T-helper 1 cell (primary cell): ENCODE results near the gene TAX1BP1.
"Not testable (repeated sequence)": the region's sequence is repeated elsewhere in the genome, so short reads cannot be mapped to it uniquely, and the experiment has no call there.

ENCODE experiments used
- DNase-seq, 5 donors: peaks; one replicate each; pipeline ENCODE4 v3.0.0-alpha.2; 2012 to 2020

TAX1BP1 gene

DNA sequence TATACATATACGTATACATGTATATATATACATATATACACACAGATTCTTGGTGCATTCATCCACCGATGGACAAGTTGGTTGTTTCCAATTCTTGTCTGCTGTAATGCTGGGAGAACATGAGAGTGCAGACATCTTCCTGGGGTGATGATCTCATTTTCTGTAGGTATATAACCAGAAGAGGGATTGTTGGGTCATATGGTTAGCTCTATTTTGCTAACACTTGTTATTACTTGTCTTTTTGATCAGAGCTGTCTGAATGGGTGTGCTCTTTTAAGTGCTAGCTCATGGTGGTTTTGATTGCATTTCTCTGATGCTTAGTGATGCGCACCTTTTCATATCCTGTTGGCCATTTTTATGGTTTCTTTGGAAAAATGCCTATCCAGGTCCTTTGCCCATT, 106.4 kb downstream of the TAX1BP1 start:
- DNase-seq: no peak

DNA sequence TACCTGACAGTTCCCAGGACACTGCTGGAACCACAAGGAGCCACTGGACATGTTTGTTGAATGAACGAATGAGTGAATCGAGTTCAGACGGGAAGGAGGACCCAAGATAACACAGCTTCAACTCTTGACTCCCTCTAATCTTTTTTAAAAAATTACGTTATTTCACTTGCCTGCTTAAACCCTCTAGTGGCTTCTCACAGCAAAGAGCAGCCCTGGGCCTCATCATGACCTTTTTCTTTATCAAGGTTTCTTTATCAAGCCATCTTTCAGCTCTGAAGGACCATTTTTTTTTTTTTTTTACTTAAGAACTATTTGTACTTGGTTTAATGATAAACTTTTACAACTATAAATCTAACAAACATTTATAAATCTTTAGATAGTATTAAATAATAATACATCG, 110.6 kb downstream of the TAX1BP1 start:
- DNase-seq: no peak

DNA sequence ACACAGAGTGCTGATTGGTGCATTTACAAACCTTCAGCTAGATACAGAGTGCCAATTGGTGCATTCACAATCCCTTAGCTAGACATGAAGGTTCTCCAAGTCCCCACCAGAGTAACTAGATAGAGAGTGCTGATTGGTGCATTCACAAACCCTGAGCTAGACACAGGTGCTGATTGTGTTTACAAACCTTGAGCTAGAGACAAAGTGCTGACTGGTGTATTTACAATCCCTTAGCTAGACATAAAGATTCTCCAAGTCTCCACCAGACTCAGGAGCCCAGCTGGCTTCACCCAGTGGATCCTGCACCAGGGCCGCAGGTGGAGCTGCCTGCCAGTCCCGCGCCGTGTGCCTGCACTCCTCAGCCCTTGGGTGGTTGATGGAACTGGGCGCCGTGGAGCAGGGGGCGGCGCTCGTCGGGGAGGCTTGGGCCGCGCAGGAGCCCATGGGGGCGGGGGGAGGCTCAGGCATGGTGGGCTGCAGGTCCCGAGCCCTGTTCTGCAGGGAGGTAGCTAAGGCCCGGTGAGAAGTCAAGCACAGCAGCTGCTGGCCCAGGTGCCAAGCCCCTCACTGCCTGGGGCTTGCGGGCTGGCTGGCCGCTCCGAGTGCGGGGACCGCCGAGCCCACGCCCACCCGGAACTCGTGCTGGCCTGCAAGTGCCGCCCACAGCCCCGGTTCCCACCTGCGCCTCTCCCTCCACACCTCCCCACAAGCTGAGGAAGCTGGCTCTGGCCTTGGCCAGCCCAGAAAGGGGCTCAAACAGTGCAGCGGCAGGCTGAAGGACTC, 116.9 kb downstream of the TAX1BP1 start:
- DNase-seq: not testable (repeated sequence)

DNA sequence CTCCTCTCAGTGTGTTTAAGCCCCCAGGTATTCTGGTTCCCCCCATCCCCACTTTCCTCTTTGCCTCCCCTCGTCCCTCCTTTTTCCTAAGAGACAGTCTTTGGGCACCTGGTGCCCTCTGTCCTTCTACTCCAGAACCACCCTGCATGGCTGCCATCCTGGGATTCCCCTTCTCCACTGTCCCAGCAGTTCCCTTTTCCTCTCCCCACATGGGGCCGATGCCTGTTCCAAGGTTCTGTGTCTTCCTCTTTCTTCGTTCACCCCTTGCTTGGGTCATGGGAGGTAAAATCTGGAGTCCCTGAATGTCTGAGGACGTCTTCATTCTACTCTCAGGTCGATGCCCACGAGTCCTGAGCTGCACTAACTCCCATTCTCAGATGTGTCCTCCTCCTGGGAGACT, 120.8 kb downstream of the TAX1BP1 start:
- DNase-seq: no peak

DNA sequence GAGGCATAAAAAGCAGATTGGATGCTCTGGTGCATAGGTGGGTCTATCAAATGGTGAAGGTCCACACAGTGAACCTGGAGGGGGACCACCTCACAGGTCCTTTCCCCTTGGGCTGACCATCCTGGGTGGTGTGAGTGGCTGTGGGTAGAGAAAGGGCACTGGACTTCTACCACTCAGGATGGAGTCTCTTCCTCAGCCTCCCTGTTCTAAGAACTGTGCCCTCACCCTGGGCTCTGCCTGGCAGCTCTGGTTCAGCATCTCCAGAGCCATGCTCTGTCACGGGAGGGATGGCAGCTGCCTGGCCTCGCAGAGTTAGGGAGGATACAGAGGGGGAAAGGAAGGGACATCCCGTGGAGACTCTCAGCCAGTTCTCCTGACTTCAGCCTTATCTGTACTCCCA, 121.8 kb downstream of the TAX1BP1 start:
- DNase-seq: no peak

DNA sequence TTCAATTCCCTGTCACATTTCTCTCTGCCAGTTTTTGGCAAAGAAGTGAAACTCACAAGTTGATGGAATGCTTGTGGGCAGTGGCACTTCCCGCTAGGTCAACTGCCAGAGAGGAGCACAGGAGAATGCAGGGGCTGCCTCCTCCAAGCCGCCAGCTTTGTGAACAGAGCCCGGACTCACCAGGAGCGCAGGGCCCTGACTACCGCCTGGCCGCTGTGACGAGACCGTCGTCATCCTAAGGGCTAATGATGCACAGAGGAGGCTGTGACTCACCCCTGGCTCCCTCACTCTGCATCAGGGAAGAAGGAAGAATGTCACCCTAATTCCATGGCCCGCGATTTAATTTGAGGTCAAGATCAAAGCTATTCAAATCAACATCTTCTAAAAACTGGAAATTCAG, 123.9 kb downstream of the TAX1BP1 start:
- DNase-seq: no peak

DNA sequence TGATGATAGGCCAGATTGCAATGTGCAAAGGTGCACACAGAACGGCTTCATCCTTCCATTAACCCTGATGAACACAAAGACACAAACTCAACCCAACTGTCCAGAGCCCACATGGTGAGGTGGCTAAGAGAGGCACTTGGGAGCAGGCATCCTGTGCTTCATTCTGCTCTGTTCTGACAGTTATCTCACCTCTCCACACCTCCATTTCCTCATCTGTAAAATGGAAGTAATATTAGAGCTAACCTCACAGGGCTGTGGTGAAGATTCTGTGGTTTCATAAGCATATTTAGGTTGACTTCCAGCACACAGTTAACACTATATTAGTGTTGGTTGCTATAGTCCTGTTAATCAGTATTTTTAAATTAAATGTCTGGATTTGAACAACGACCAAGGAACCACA, 126.3 kb downstream of the TAX1BP1 start:
- DNase-seq: no peak

DNA sequence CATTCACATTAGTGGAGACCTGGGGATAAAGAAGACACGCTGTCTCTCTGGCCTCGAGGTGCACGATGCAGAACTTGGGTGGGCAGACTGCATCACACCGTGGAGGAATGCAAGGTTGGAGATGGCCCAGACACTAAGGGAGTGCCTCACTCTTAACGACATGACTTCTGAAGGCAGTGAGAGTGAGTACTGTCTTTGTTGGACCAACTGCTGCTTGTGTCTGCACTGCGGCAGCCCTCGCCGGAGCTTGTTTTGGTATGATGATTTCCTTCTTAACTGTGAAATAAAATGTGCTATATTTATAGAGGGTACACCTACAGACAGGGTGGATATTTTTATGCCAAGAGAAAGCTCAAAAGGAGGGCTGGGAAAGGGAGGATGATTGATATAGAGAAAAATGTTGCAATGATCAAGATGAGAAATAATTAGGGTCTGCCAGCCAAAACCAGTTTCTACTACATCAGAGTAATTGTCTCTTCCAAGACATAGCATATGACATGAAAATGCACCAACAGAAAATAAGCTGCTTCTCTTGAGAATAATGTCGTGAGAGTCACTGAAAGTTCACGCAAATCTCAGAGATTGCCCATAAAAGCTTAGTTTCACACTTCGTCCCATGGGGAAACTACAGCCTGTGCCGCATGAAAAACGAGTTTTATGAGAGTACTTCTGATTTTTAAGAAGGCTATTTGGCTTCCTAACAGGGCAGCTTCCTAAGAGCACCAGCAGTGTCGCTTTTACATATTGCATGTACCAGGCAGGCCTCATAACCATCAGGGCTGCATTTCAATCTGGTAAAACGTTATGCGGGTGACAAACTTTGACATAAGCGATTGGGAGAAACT, 127.1 kb downstream of the TAX1BP1 start:
- no peak for DNase-seq

DNA sequence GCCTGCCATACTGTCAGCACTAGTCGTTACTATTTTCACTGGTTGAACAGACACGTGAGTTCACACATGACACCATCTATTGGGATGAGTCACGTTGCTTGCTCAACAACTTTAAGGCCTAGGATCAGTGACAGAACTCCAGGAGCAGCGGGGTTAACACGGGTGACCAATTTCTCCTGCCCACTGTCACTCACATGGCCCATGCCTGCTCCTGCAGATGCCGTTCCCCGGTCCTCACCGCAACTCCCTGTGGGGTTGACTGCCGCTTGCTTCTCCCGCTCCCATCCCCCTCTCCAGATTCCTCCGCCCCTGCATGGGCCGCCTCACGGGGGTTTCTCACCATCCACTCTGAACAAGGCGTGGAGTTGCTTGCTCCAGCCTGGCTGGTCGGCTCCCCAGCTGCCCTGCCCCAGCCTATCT, 128.2 kb downstream of the TAX1BP1 start:
- DNase-seq: no peak

DNA sequence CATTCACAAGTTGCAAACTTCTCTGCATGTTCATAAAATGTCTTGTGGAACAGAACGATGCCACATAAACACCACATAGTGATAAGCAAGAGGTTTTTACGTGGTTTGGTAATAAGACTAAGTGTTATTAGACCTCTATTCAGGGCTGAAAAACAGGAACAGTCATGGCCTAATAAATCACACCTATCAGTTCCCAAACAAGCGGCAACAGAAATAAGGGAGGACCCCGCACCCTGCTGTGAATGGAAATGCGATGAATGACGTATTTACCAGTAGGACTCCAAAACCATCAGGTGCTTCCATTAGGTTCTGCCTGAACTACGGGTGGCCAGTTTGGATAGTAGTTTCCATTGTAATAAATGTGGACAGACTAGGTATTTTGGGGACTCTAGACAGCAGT, 129.1 kb downstream of the TAX1BP1 start:
- no peak for DNase-seq

DNA sequence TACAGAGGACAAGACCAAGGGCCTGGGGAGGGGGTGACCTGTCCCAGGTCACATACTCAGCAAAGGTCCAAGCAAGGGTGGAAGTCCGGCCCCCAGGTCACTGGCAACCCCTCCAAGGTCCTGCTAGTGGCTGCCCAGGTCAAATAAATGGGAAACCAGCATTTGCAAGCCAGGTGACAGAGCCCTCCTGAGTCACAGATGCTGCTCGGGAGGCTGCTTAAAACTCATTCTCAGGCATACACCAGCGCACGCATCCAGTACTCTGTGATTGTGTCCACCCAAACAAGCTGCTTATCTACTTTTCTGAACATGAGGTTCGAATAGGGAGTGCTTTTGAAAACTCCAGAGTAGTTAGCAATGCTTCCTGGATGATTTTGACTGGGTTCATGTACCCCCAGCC, 130.6 kb downstream of the TAX1BP1 start:
- no peak for DNase-seq

DNA sequence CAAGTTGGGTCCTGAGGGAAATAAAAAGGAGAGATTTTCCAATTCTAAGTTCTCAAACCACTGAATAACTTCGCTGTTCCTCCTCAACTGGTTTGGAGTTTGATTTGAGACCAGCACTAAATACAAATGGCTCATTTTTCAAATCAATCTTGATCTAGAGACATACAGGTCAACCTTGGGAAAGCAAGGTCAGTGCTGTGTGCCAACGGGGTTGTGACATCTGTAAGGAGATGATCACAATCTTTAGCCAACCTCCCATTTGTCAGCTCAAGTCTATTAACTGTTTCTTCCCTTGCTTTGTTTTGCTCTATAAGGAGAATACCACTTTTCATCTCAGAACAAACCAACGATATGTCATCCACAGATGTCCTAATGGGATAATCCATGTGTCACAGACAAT, 131.1 kb downstream of the TAX1BP1 start:
- no peak for DNase-seq

DNA sequence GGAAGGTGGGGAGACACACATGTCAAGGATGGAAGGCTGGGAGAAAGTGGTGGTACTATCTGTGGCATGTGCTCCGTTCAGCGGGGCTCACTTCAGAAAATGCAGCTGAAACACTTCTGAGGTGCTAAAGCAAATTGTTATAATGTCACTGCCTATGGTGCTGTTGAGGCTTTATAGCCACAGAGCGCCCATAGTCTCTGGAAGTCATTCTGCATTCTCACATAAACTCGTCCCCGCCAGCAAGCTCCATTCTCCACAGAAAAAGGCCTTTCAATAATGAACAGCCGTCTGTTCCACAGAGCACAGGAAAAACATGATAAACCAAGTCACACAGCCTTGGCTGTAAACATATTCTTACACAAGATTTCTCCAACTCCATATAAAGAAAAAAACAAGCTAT, 131.9 kb downstream of the TAX1BP1 start:
- DNase-seq: no peak

DNA sequence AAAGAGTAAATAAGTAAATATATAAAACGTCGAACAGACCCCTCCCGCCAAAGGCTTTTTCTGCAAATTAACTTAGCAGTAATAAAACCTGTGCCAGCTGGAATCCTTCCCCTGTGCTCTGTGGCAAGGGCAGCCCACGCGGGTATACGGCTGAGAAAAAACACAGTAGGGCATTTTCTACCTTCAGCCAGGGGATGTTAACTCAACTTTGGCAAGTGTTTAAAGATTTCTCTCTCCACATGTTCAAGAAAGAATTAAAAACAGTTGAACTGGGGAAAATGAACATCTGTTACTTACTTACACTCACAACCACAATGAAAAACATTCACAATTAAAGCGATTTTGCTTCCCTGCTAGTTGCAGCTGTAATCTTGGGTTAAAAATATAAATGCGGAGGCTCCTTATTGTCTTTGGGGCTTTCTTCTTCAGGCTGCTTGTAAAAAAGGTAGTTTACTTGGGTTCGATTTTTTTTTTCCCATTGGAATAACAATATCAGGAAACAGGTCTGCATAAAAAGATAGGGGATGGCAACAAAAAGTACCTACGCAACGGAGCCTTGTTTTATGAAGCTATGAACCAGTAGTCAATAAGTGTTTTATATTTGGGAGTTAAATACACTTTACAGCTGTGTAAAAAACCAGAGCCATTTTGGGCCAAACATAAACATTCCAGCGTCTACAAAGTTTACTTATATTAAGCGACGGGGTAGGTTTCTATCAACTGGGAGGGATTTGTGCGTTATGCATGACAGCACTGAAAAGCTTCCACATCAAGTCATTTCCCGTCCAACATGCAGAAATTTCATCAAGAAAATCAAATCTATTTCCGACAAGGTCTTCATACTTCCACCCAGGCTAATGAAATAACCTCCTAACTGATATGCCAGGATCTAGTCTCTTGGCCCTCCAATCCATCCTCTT, 132.7 kb downstream of the TAX1BP1 start:
- no peak for DNase-seq

DNA sequence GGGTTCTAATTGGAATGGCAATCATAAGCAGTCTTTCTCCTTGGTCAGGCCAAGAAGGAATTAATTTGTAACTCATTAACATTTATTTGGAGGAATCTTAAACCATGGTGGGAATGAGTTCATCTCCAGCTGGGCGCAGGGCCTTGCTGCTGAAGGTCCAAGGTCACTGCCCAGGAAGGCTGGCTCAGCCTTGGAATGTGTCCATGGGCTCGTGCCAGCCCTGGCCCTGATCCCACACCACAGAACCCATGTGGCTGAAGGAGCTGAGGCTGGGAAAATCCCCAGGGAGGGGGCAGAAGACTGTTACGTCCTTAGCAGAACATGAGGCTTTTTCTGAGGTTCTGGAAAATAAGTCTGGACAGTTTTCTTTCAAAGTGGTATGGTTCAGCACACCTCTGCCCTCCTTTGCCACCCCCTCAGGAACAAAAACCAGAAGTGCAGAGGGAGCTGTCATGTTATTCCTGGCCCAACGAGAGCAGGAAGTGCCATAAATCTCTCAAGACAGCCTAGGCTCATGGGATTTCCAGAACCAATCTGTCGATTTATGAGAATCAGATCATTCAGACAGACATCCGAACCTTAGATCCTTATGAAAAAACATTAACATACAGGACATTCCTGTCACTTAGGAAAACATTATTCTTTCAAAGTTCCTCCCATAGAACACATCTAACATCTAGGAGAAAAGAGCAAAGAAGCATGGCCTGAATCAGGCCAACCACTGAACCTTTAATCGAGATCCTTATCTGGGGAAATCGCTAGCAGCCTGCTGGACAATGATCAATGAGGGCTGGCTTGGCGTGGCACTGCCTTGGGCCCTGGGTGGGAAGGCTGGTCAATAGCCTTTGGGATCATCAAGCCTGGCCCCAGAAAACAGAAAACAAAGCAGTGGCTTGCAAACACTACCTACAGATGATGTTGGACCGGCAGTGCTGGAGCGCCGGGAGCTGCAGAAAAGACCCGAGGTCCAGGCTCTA, 134.3 kb downstream of the TAX1BP1 start:
- DNase-seq: no peak

DNA sequence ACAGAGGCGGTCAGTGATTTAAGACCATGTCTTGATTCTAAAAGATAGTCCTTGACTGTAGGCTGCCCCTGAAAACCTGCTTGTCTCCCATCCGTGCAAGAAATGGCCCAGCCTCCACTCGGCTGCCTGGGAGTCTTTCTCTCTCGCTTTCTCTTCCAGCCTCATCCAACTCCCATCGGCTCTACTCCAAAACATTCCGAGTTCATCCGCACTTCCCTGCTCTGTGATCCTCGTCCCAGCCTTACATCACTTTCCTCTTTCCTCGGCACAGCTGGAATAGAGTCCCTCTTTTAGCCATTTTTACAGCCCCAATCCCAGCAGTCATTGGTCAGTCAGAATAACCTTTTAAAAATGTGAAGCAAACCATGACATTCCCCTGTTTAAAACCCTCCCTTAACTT, 135.1 kb downstream of the TAX1BP1 start:
- no peak for DNase-seq

DNA sequence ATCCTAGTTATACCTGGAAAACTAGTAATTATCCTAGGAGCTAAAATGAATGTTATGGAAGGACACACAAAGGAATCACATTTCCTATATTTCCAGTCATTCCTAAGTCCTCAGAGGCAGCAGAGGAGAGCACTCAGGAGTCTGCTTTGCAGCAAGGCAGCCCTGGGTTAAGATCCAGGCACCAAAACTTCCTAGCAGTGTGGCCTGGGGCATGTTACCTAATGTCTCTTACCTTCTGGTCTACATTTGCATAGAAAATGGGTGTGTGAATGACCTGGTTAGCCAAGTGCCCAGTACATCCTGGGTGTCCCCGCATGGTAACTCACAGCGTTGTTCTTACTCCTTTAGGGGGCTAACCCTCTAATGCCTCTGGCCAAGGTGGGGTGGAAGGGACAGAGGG, 135.9 kb downstream of the TAX1BP1 start:
- DNase-seq: no peak

DNA sequence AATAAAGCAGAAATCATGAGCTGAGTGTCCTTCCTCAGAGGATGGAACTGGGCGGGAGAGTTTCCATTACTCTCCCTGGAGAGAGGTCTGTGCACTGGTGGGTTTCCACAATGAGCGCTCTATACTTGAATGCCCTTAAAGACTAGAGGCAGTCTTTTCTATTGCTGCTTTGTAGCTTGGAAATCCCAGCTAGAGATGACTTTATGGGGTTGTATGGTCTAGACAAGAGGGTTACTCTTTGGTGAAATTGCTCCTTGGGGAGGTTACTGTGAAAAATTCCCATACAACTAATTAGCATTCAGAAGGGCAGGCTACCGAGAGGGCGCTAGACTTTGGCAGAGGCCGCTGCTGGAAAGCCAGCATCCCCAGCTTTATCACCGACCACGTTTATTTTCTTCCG, 136.8 kb downstream of the TAX1BP1 start:
- DNase-seq: no peak
